Stimulated activated naive CD4-positive, alpha-beta T cell treated with Interleukin-2 at 50 U/mL for 16 hours (primary cell): Measurements from ENCODE around the gene KCNC1.

Source experiments
- DNase-seq: peaks from one replicate; lab custom pipeline; 2025; lab: John Stamatoyannopoulos, UW

KCNC1 gene

GRCh38 chr11:17822401-17822781 is 87.8 kb downstream of the KCNC1 start:
- no peak for DNase-seq

GRCh38 chr11:17827006-17827405 is 92.4 kb downstream of the KCNC1 start:
- no peak for DNase-seq

GRCh38 chr11:17828311-17828751 is 93.8 kb downstream of the KCNC1 start:
- DNase-seq: no peak

GRCh38 chr11:17831228-17831627 is 96.6 kb downstream of the KCNC1 start:
- DNase-seq: no peak

- DNase-seq: no peak
Measured at GRCh38 chr11:17831883-17832282, 97.3 kb downstream of the KCNC1 start.
